Gastroesophageal sphincter (tissue), 3 donors: ENCODE measurements around the gene CUX1.

ENCODE experiments used
- CTCF ChIP-seq, 4 experiments: fragments of 200-600 bp in 2 of 4; fragments of 450-650 bp in 2 of 4; sonication (generic) in 1 of 4; IDR thresholded peaks; one replicate each; pipeline ENCODE4 v1.5.1; 2017 to 2019; ENCODE audit warnings: antibody characterized with exemption in 4 of 4, mild to moderate bottlenecking in 2 of 4, moderate library complexity in 2 of 4
- EP300 ChIP-seq: sonication (generic); formaldehyde crosslinking; IDR thresholded peaks from one replicate; pipeline ENCODE4 v1.6.1; 2017; ENCODE audit warnings: antibody characterized with exemption, mild to moderate bottlenecking

GRCh38 chr7:102028206-102028826 is 210.9 kb downstream of the CUX1 start:
- TF ChIP-seq CTCF (IDR thresholded peaks at IDR 0.05) (no peak), EP300 (no peak)
